WTC11 (cell line): ENCODE measurements around the gene LYPLA2. TPM values are rescaled to one million over a fixed set of nuclear protein-coding genes. Genes with fewer than 3 reads are reported as not detected.
A peak's percentile ranks its signal among the peaks of the same experiment; 100 is the strongest.

ENCODE experiments used
- ATAC-seq: fragments of 200-7000 bp; cut with Tn5 transposase; 2 replicates; pipeline ENCODE4 v1.10.0; 2021; ENCODE audit warnings: mild to moderate bottlenecking, moderate library complexity
- CTCF ChIA-PET: fragments of 300-600 bp; sonication (Branson Sonifier 250); formaldehyde crosslinking; loops from one replicate; lab custom pipeline; 2021; ENCODE audit warnings: antibody characterized with exemption; lab: Charles Lee
- POLR2A ChIA-PET: fragments of 350-600 bp; sonication (Branson Sonifier 250); formaldehyde crosslinking; loops from one replicate; lab custom pipeline; 2021; ENCODE audit warnings: antibody characterized with exemption; lab: Charles Lee
- DNase-seq: peaks from one replicate; pipeline ENCODE4 v3.0.0; 2021; ENCODE audit warnings: low spot score
- H3K27ac Mint-ChIP-seq: 2 replicates; pipeline ENCODE4 v1.8.0; 2021; ENCODE audit warnings: mixed read lengths
- H3K27me3 Mint-ChIP-seq: 2 replicates; pipeline ENCODE4 v1.8.0; 2021; ENCODE audit warnings: low read depth, mild to moderate bottlenecking, moderate library complexity, mixed read lengths
- H3K36me3 Mint-ChIP-seq: 2 replicates; pipeline ENCODE4 v1.8.0; 2021; ENCODE audit warnings: mixed read lengths
- H3K4me1 Mint-ChIP-seq: 2 replicates; pipeline ENCODE4 v1.8.0; 2022; ENCODE audit warnings: mixed read lengths
- H3K4me3 Mint-ChIP-seq: 2 replicates; pipeline ENCODE4 v1.8.0; 2021; ENCODE audit warnings: mild to moderate bottlenecking, moderate library complexity, mixed read lengths
- H3K9me3 Mint-ChIP-seq: 2 replicates; pipeline ENCODE4 v1.8.0; 2021; ENCODE audit warnings: mixed read lengths
- AFF4 ChIP-seq: sonication (generic); formaldehyde crosslinking; IDR thresholded peaks from 2 replicates; pipeline ENCODE4 v1.8.1; 2023; ENCODE audit warnings: mild to moderate bottlenecking, missing genetic modification reagents, borderline replicate concordance
- ATF6 ChIP-seq: sonication (generic); formaldehyde crosslinking; IDR thresholded peaks from 2 replicates; pipeline ENCODE4 v1.8.1; 2023; ENCODE audit warnings: mild to moderate bottlenecking, missing genetic modification reagents
- E2F4 ChIP-seq: sonication (generic); formaldehyde crosslinking; IDR thresholded peaks from 2 replicates; pipeline ENCODE4 v1.8.1; 2022; ENCODE audit warnings: low read depth, mild to moderate bottlenecking, moderate library complexity, missing genetic modification reagents, borderline replicate concordance
- E2F5 ChIP-seq: sonication (generic); formaldehyde crosslinking; IDR thresholded peaks from 2 replicates; pipeline ENCODE4 v1.8.1; 2022; ENCODE audit warnings: mild to moderate bottlenecking, moderate library complexity, missing genetic modification reagents
- ETV6 ChIP-seq: sonication (generic); formaldehyde crosslinking; IDR thresholded peaks from 2 replicates; pipeline ENCODE4 v1.8.1; 2022; ENCODE audit warnings: mild to moderate bottlenecking, missing genetic modification reagents
- FOXJ3 ChIP-seq: sonication (generic); formaldehyde crosslinking; IDR thresholded peaks from 2 replicates; pipeline ENCODE4 v1.9.0; 2021; ENCODE audit warnings: missing genetic modification reagents, mild to moderate bottlenecking, borderline replicate concordance
- GABPB1 ChIP-seq: sonication (generic); formaldehyde crosslinking; IDR thresholded peaks from 2 replicates; pipeline ENCODE4 v1.8.1; 2023; ENCODE audit warnings: mild to moderate bottlenecking, missing genetic modification reagents
- HMGA2 ChIP-seq: fragments of 250-450 bp; sonication (Bioruptor Pico); IDR thresholded peaks from 2 replicates; pipeline ENCODE4 v1.4.0; 2021; ENCODE audit warnings: mild to moderate bottlenecking, moderate library complexity
- MAX ChIP-seq: sonication (generic); formaldehyde crosslinking; IDR thresholded peaks from 2 replicates; pipeline ENCODE4 v1.8.0; 2022; ENCODE audit warnings: mild to moderate bottlenecking, missing genetic modification reagents
- MLX ChIP-seq: sonication (generic); formaldehyde crosslinking; IDR thresholded peaks from 2 replicates; pipeline ENCODE4 v1.8.1; 2023; ENCODE audit warnings: mild to moderate bottlenecking, missing genetic modification reagents, moderate library complexity
- TP53 ChIP-seq: sonication (generic); formaldehyde crosslinking; IDR thresholded peaks from 2 replicates; pipeline ENCODE4 v1.8.1; 2023; ENCODE audit warnings: mild to moderate bottlenecking, missing genetic modification reagents
- ZNF425 ChIP-seq: fragments of 250-450 bp; sonication (Bioruptor Pico); conservative IDR thresholded peaks from 2 replicates; pipeline ENCODE4 v1.9.0; 2021; ENCODE audit warnings: mild to moderate bottlenecking
- ZNF532 ChIP-seq: fragments of 250-450 bp; sonication (Bioruptor Pico); IDR thresholded peaks from 2 replicates; pipeline ENCODE4 v1.9.0; 2021; ENCODE audit warnings: mild to moderate bottlenecking, borderline replicate concordance
- total RNA-seq: library from RNA; stranded (reverse); gene quantifications from 3 replicates; pipeline ENCODE4 v1.2.3, GENCODE V29; 2021

LYPLA2 gene
- total RNA-seq, 1 experiment from 2014 or later, result 164 TPM

GRCh38 chr1:23800400-23801337 is 9.7 kb downstream of the LYPLA2 start, which contains the start of gene GALE (continued):
- no peak for TF ChIP-seq MLX (CRISPR knock-in tag)
- no peak for TF ChIP-seq E2F4
- TF ChIP-seq ZNF532, result no peak
- 0 out of 2 replicates have a peak, but pooled peaks have one; percentile 18 for TF ChIP-seq ETV6
- 0 out of 2 replicates have a peak, but pooled peaks have one; percentile 11 for TF ChIP-seq HMGA2 (CRISPR knock-in tag)
- TF ChIP-seq E2F5, result no peak; the same call in 1 of the 2 replicates
- peak; percentile 68 for TF ChIP-seq GABPB1 (CRISPR knock-in tag)

GRCh38 chr1:23801338-23801748 is 10.4 kb downstream of the LYPLA2 start:
- POLR2A ChIA-PET, result interaction anchor here (0.5 to 1.6 kb wide), 3 partner anchors 9 to 501 kb away, joined by 3 to 5 read pairs (median 5); partner anchors contain the start of gene PITHD1
- peaks cover 17% of the 10 kb centered on the region for H3K27me3 Mint-ChIP-seq
- peaks cover 14% of the 10 kb centered on the region for H3K4me1 Mint-ChIP-seq
- H3K36me3 Mint-ChIP-seq, result peaks cover 10% of the 10 kb centered on the region; the same call in 1 of the 2 replicates
- H3K9me3 Mint-ChIP-seq, result no peaks in the 10 kb centered on the region
- CTCF ChIA-PET, result interaction anchor here (1.0 to 7.8 kb wide), 9 partner anchors 8 to 294 kb away, joined by 3 to 109 read pairs (median 6); partner anchors contain the start of genes FUCA1, LYPLA2 and PITHD1
- DNase-seq, result peak; percentile 35
- H3K27ac Mint-ChIP-seq, result 0 out of 2 replicates have a peak overlapping the region, but pooled peaks have one; percentile 26
- ATAC-seq, result 0 out of 2 replicates have a peak, but pooled peaks have one; percentile 1
- H3K4me3 Mint-ChIP-seq, result peak overlapping the region; percentile 96
- TF ChIP-seq E2F4 (no peak), AFF4 (CRISPR knock-in tag) (no peak), MAX (no peak), ATF6 (CRISPR knock-in tag) (no peak), ZNF425 (CRISPR knock-in tag) (no peak), TP53 (no peak), FOXJ3 (CRISPR knock-in tag) (no peak)
